Lower leg skin (tissue), 4 donors: ENCODE data around the gene RTN4RL1. TPM values are rescaled to one million over a fixed set of nuclear protein-coding genes. Genes with fewer than 3 reads are reported as not detected.

Experiments used
- DNase-seq, 2 donors: peaks; one replicate each; pipeline ENCODE4 v3.0.0-alpha.2; 2019; ENCODE audit warnings: low spot score in 2 of 2
- H3K4me3 ChIP-seq: fragments of 200-600 bp; sonication (generic); 2 replicates; pipeline ENCODE4 v1.5.1; 2017; ENCODE audit warnings: mild to moderate bottlenecking, low read depth; ENCODE audit not compliant: poor library complexity, severe bottlenecking
- CTCF ChIP-seq, 3 donors: fragments of 450-650 bp; IDR thresholded peaks; one replicate each; pipeline ENCODE4 v1.5.1; 2016; ENCODE audit warnings: antibody characterized with exemption in 3 of 3, mild to moderate bottlenecking in 3 of 3, moderate library complexity in 2 of 3
- POLR2A ChIP-seq, 2 donors: fragments of 450-650 bp; IDR thresholded peaks; one replicate each; pipeline ENCODE4 v1.6.1; 2016 to 2017; ENCODE audit warnings: antibody characterized with exemption in 2 of 2, mild to moderate bottlenecking in 1 of 2, moderate library complexity in 1 of 2
- WGBS, 2 donors: methylation state at CpG; one replicate each; pipeline ENCODE4 v1.1.5; 2018; 5-methylcytosine and 5-hydroxymethylcytosine counted together
- intact Hi-C: fragments of 100-400 bp; cut with DNase I; formaldehyde crosslinking; loops from one replicate; pipeline ENCODE4 v1.15.0; 2023; ENCODE audit warnings: low total_unique reads
- total RNA-seq, 4 donors: library from RNA; depleted of rRNA; stranded (reverse); fragments of >200 nt; gene quantifications; one replicate each; pipeline ENCODE4 v1.1.0, GENCODE V29; 2016

Gene RTN4RL1
- total RNA-seq, 4 donors from 2014 or later: 19.1 to 31.5 (median 27.6) TPM

- no peak for TF ChIP-seq POLR2A (IDR thresholded peaks at IDR 0.05)
- TF ChIP-seq CTCF (IDR thresholded peaks at IDR 0.05): no peak
- WGBS, 2 donors: 57% methylated on average over 6 of the region's 6 CpGs
- DNase-seq: no peak
- intact Hi-C loops: loop anchor here (5.0 kb wide), 1 partner anchor 121 kb away; no protein-coding TSS in a partner anchor
- no peak overlapping the region for H3K4me3 ChIP-seq
These were observed 3.6 kb upstream of the RTN4RL1 start for GRCh38 chr17:2028737-2029136.

GRCh38 chr17:2028234-2028614 lies 3.1 kb upstream of the RTN4RL1 start:
- H3K4me3 ChIP-seq: no peak overlapping the region
- WGBS, 2 donors: 70 to 75% methylated on average over 5 of the region's 5 CpGs
- DNase-seq: no peak
- intact Hi-C loops: loop anchor here (5.0 kb wide), 1 partner anchor 121 kb away; no protein-coding TSS in a partner anchor
- TF ChIP-seq CTCF (IDR thresholded peaks at IDR 0.05) (no peak), POLR2A (IDR thresholded peaks at IDR 0.05) (no peak)

- no peak for DNase-seq
- WGBS, 2 donors: 65 to 69% methylated on average over 11 of the region's 11 CpGs
- H3K4me3 ChIP-seq: no peak overlapping the region
- intact Hi-C loops: loop anchor here (5.0 kb wide), 1 partner anchor 120 kb away; no protein-coding TSS in a partner anchor
- TF ChIP-seq POLR2A (IDR thresholded peaks at IDR 0.05) (no peak), CTCF (IDR thresholded peaks at IDR 0.05) (no peak)
These were observed 2.5 kb upstream of the RTN4RL1 start for GRCh38 chr17:2027528-2028233.

- WGBS, 2 donors: 1% methylated on average over 43 to 47 of the region's 55 CpGs
- peak overlapping the region; percentile 47 for H3K4me3 ChIP-seq
- intact Hi-C loops: loop anchor here (5.0 kb wide), 1 partner anchor 118 kb away; no protein-coding TSS in a partner anchor
- DNase-seq: peak; percentile 74 to 94
- TF ChIP-seq CTCF (IDR thresholded peaks at IDR 0.05) (peak in 1 of 3 donors; percentile 10), POLR2A (IDR thresholded peaks at IDR 0.05) (no peak)
These were observed 632 bp upstream of the RTN4RL1 start for GRCh38 chr17:2025622-2026309.

- peak overlapping the region; percentile 47 for H3K4me3 ChIP-seq
- WGBS, 2 donors: 0 to 1% methylated on average over 20 to 41 of the region's 73 CpGs
- intact Hi-C loops: loop anchor here (5.0 kb wide), 1 partner anchor 117 kb away; no protein-coding TSS in a partner anchor
- TF ChIP-seq CTCF (IDR thresholded peaks at IDR 0.05) (no peak), POLR2A (IDR thresholded peaks at IDR 0.05) (no peak)
- DNase-seq: no peak
These were observed 438 bp downstream of the RTN4RL1 start for GRCh38 chr17:2024572-2025219.
